GM19025 (cell line): ENCODE measurements around the gene SNRPA1.
"Not testable (repeated sequence)": the region's sequence is repeated elsewhere in the genome, so short reads cannot be mapped to it uniquely, and the experiment has no call there.

Experiments used
- ATAC-seq: cut with Tn5 transposase; IDR thresholded peaks from one replicate; pipeline ENCODE4 v1.9.1; 2021; ENCODE audit warnings: mild to moderate bottlenecking, low read depth, moderate library complexity; ENCODE audit not compliant: unreplicated experiment

Gene SNRPA1

GRCh38 chr15:101296418-101297405, 1.7 kb upstream of the SNRPA1 start:
- no peak for ATAC-seq

- no peak for ATAC-seq
Observed at GRCh38 chr15:101295607-101296161, 636 bp upstream of the SNRPA1 start.

- ATAC-seq = no peak
Observed at GRCh38 chr15:101293122-101293521, 1.9 kb downstream of the SNRPA1 start.

GRCh38 chr15:101288905-101289513, 6.0 kb downstream of the SNRPA1 start:
- ATAC-seq = no peak

GRCh38 chr15:101287342-101287741, 7.7 kb downstream of the SNRPA1 start:
- not testable (repeated sequence) for ATAC-seq

GRCh38 chr15:101286471-101287114, 8.5 kb downstream of the SNRPA1 start:
- no peak for ATAC-seq

- no peak for ATAC-seq
Observed at GRCh38 chr15:101283931-101284330, 11.1 kb downstream of the SNRPA1 start.

- ATAC-seq = no peak
Observed at GRCh38 chr15:101280007-101280406, 15.0 kb downstream of the SNRPA1 start.

GRCh38 chr15:101277943-101278564, 17.0 kb downstream of the SNRPA1 start:
- no peak for ATAC-seq

- peak; percentile 88 for ATAC-seq
Observed at GRCh38 chr15:101277038-101277822, 17.8 kb downstream of the SNRPA1 start, which contains the start of gene SELENOS. Gene SELENOS (minus strand): TSS chr15:101277485. CDS start chr15:101277417, 68 bp downstream.

GRCh38 chr15:101276501-101277037, 18.5 kb downstream of the SNRPA1 start:
- no peak for ATAC-seq

- ATAC-seq = no peak
Observed at GRCh38 chr15:101275018-101275417, 20.0 kb downstream of the SNRPA1 start.

GRCh38 chr15:101273534-101273933, 21.5 kb downstream of the SNRPA1 start:
- no peak for ATAC-seq

GRCh38 chr15:101272584-101272983, 22.5 kb downstream of the SNRPA1 start:
- no peak for ATAC-seq

- no peak for ATAC-seq
Observed at GRCh38 chr15:101269479-101270223, 25.4 kb downstream of the SNRPA1 start.

GRCh38 chr15:101267320-101268104, 27.5 kb downstream of the SNRPA1 start:
- no peak for ATAC-seq

GRCh38 chr15:101266787-101267186, 28.3 kb downstream of the SNRPA1 start:
- no peak for ATAC-seq

GRCh38 chr15:101266034-101266433, 29.0 kb downstream of the SNRPA1 start:
- no peak for ATAC-seq
